BJ (cell line): ENCODE results near the gene SYT9. TPM values are rescaled to one million over a fixed set of nuclear protein-coding genes. Genes with fewer than 3 reads are reported as not detected.

Experiments
- CTCF ChIA-PET: fragments of 350-600 bp; formaldehyde crosslinking; extraction: SDS; loops from one replicate; lab custom pipeline; 2021; ENCODE audit warnings: antibody characterized with exemption, inconsistent platforms; lab: Yijun Ruan, JAX
- POLR2A ChIA-PET: fragments of 300-600 bp; sonication (Branson Sonifier 250); formaldehyde crosslinking; extraction: SDS; loops from one replicate; lab custom pipeline; 2021; ENCODE audit warnings: antibody characterized with exemption; lab: Charles Lee
- DNase-seq: peaks from one replicate; pipeline ENCODE4 v3.0.0-alpha.2; 2011; ENCODE audit warnings: low read depth
- H3K27me3 ChIP-seq: 2 replicates; pipeline ENCODE4 v1.6.0; 2011; ENCODE audit warnings: low read length; ENCODE audit not compliant: control insufficient read depth, insufficient read depth
- H3K36me3 ChIP-seq: 2 replicates; pipeline ENCODE4 v1.5.1; 2011; ENCODE audit warnings: low read length; ENCODE audit not compliant: control insufficient read depth, insufficient read depth
- H3K4me3 ChIP-seq: 2 replicates; pipeline ENCODE4 v1.5.1; 2011; ENCODE audit warnings: low read depth, mild to moderate bottlenecking, control low read depth, low read length
- CTCF ChIP-seq: IDR thresholded peaks from 2 replicates; pipeline ENCODE4 v1.5.1; 2011; ENCODE audit warnings: low read depth, mild to moderate bottlenecking, control low read depth, inconsistent platforms, low read length, moderate library complexity; ENCODE audit not compliant: insufficient read depth
- polyA plus RNA-seq: library from polyadenylated mRNA; depleted of rRNA; stranded (reverse); fragments of >200 nt; gene quantifications from 2 replicates; pipeline ENCODE4 v1.2.3, GENCODE V29; 2011

Gene SYT9
- polyA plus RNA-seq, 1 experiment: not detected

DNA sequence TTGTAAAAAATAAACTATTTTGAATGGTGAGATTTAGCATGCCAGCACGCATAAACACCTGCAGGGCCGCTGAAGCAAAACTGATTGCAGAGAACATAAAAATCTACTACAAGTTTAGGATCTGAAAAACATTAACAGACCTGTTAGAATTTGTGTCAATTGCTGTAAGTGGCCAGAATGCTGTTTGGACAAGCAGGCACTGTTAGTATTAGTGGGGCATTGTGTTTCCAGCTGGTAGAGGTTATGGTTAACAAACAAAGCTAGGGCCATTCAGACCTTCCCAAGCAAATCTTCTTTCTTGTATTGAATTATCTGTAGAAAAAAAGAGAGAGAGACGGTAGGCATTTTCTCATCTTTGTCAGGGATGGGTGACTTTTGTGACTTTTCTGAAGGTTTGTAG is 176.0 kb downstream of the SYT9 start:
- no peaks in the 10 kb centered on the region for H3K36me3 ChIP-seq
- no peaks in the 10 kb centered on the region for H3K27me3 ChIP-seq
- TF ChIP-seq CTCF: no peak
- ChIA-PET CTCF (no interaction called here), POLR2A (no interaction called here)
- no peak overlapping the region for H3K4me3 ChIP-seq
- no peak for DNase-seq

DNA sequence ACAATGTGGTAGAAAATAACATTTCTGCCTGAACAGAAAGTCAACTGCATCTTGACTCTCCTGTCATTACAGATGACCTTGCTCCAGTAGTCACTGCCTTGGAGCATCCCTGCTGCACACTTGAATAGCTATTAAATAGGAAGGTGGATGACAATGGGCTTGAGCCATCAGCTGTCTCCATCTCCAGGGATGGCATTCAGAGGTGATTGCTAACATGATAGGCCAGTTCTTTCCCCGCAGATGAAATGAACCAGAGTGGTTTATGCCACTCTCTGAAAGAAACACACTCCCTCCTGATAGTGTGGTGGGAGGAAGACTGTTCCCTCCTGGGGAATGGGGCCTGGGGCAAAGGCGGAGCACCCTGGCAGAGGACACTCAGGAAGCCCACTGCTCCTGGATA is 176.5 kb downstream of the SYT9 start:
- POLR2A ChIA-PET: no interaction called here
- Histone ChIP-seq H3K36me3 (no peaks in the 10 kb centered on the region), H3K27me3 (no peaks in the 10 kb centered on the region), H3K4me3 (no peak overlapping the region)
- TF ChIP-seq CTCF: no peak
- CTCF ChIA-PET: interaction anchor here (0.9 kb wide), 1 partner anchor 41 kb away, joined by 7 read pairs; no protein-coding TSS in a partner anchor
- no peak for DNase-seq

DNA sequence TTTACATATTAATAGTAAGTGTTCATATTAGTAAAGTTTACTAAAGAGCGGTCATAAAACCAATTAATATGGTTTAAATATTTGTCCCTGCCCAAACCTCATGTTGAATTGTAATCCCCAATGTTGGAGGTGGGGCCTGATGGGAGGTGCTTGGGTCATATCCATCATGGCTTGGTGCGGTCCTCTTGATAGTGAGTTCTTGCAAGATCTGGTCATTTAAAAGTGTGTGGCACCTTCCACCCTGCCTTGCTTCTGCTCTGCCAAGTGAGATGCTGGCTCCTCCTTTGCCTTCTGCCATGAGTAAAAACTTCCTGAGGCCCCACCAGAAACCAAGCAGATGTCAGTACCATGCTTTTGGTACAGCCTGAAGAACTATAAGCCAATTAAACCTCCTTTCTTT is 178.8 kb downstream of the SYT9 start:
- H3K27me3 ChIP-seq: peaks cover 2% of the 10 kb centered on the region; the same call in 1 of the 2 replicates

GRCh38 chr11:7435176-7435575 is 183.5 kb downstream of the SYT9 start:
- no peak for TF ChIP-seq CTCF
- Histone ChIP-seq H3K36me3 (no peaks in the 10 kb centered on the region), H3K4me3 (no peak overlapping the region), H3K27me3 (peaks cover 4% of the 10 kb centered on the region; the same call in 1 of the 2 replicates)
- DNase-seq: no peak
- ChIA-PET POLR2A (no interaction called here), CTCF (no interaction called here)

More for the DNA sequence above, 178.8 kb downstream of the SYT9 start:
- no peak for DNase-seq
- no peaks in the 10 kb centered on the region for H3K36me3 ChIP-seq
- no peak for TF ChIP-seq CTCF
- ChIA-PET CTCF (interaction anchor here (2.2 kb wide), 1 partner anchor 12 kb away, joined by 7 read pairs; no protein-coding TSS in a partner anchor), POLR2A (no interaction called here)
- no peak overlapping the region for H3K4me3 ChIP-seq

DNA sequence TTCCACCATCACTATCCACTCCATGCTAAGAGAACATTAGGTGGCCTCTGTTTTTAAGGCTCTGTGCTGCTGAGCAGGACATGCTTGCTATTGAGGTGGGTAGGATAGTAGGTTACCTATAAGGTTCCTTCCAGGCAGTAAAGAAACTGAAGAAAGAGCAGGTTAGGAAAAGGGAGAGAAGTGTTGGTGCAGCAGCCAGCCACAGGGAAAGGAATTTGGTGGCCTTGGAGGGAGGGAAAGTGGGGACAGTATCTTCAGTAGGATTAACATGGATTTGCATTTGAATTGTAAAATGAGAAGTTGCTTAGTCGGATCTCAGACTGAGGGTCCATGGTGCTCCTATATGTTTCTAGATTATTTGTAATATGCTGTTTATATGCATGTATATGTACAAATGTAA is 184.4 kb downstream of the SYT9 start:
- no peak overlapping the region for H3K4me3 ChIP-seq
- POLR2A ChIA-PET: no interaction called here
- CTCF ChIA-PET: no interaction called here

More for the DNA sequence above, 184.4 kb downstream of the SYT9 start:
- TF ChIP-seq CTCF: no peak
- H3K36me3 ChIP-seq: no peaks in the 10 kb centered on the region
- H3K27me3 ChIP-seq: peaks cover 4% of the 10 kb centered on the region; the same call in 1 of the 2 replicates
- no peak for DNase-seq
